Measurements from ENCODE around the gene UBAC2. TPM values are rescaled to one million over a fixed set of nuclear protein-coding genes. Genes with fewer than 3 reads are reported as not detected.
A peak's percentile ranks its signal among the peaks of the same experiment; 100 is the strongest.

The UBAC2 gene
- total RNA-seq, 1 donor from 2014 or later = 64.3 TPM

- Mint-ChIP-seq H3K36me3 (peaks cover 15% of the 10 kb centered on the region), H3K27me3 (ENCODE audit: low read depth) (no peaks in the 10 kb centered on the region), H3K9me3 (no peaks in the 10 kb centered on the region), H3K4me3 (no peak overlapping the region), H3K4me1 (peaks cover 21% of the 10 kb centered on the region), H3K27ac (peak overlapping the region; percentile 43)
- no peak for TF ChIP-seq CTCF (IDR thresholded peaks at IDR 0.05; ENCODE audit: unreplicated experiment)
- no peak for DNase-seq (ENCODE audit: low spot score in 2 of 2, unreplicated experiment in 2 of 2)
Measured at GRCh38 chr13:99322297-99323103, 121.8 kb downstream of the UBAC2 start.

GRCh38 chr13:99323488-99323887 is 122.8 kb downstream of the UBAC2 start:
- peaks cover 19% of the 10 kb centered on the region for H3K36me3 Mint-ChIP-seq
- H3K9me3 Mint-ChIP-seq = no peaks in the 10 kb centered on the region
- H3K27me3 Mint-ChIP-seq (ENCODE audit: low read depth) = no peaks in the 10 kb centered on the region
- DNase-seq (ENCODE audit: low spot score in 2 of 2, unreplicated experiment in 2 of 2) = no peak
- peaks cover 21% of the 10 kb centered on the region for H3K4me1 Mint-ChIP-seq
- no peak overlapping the region for H3K4me3 Mint-ChIP-seq
- no peak for TF ChIP-seq CTCF (IDR thresholded peaks at IDR 0.05; ENCODE audit: unreplicated experiment)
- H3K27ac Mint-ChIP-seq = no peak overlapping the region

GRCh38 chr13:99326012-99326411 is 125.4 kb downstream of the UBAC2 start:
- Mint-ChIP-seq H3K36me3 (peaks cover 26% of the 10 kb centered on the region), H3K4me3 (no peak overlapping the region), H3K9me3 (no peaks in the 10 kb centered on the region), H3K27me3 (ENCODE audit: low read depth) (no peaks in the 10 kb centered on the region), H3K4me1 (peaks cover 19% of the 10 kb centered on the region), H3K27ac (no peak overlapping the region)
- DNase-seq (ENCODE audit: low spot score in 2 of 2, unreplicated experiment in 2 of 2) = no peak
- TF ChIP-seq CTCF (IDR thresholded peaks at IDR 0.05; ENCODE audit: unreplicated experiment) = no peak

GRCh38 chr13:99327126-99327525 is 126.5 kb downstream of the UBAC2 start:
- Mint-ChIP-seq H3K4me1 (peaks cover 13% of the 10 kb centered on the region), H3K27ac (no peak overlapping the region), H3K27me3 (ENCODE audit: low read depth) (no peaks in the 10 kb centered on the region), H3K4me3 (no peak overlapping the region), H3K9me3 (no peaks in the 10 kb centered on the region), H3K36me3 (peaks cover 28% of the 10 kb centered on the region)
- no peak for TF ChIP-seq CTCF (IDR thresholded peaks at IDR 0.05; ENCODE audit: unreplicated experiment)
- DNase-seq (ENCODE audit: low spot score in 2 of 2, unreplicated experiment in 2 of 2) = no peak

GRCh38 chr13:99327761-99328160 is 127.1 kb downstream of the UBAC2 start:
- Mint-ChIP-seq H3K4me1 (peaks cover 7% of the 10 kb centered on the region), H3K9me3 (no peaks in the 10 kb centered on the region), H3K4me3 (no peak overlapping the region), H3K27me3 (ENCODE audit: low read depth) (no peaks in the 10 kb centered on the region), H3K36me3 (peaks cover 31% of the 10 kb centered on the region), H3K27ac (no peak overlapping the region)
- TF ChIP-seq CTCF (IDR thresholded peaks at IDR 0.05; ENCODE audit: unreplicated experiment) = no peak
- no peak for DNase-seq (ENCODE audit: low spot score in 2 of 2, unreplicated experiment in 2 of 2)
